GM12892 (cell line): ENCODE results near the gene DAW1.

Experiments
- POLR2AphosphoS5 ChIP-seq: IDR thresholded peaks from 2 replicates; pipeline ENCODE4 v1.6.1; 2011; ENCODE audit warnings: low read depth, low read length, control low read depth
- TAF1 ChIP-seq: IDR thresholded peaks from 2 replicates; pipeline ENCODE4 v1.6.1; 2011; ENCODE audit warnings: low read depth, mild to moderate bottlenecking, control low read depth, low read length, borderline replicate concordance

DNA sequence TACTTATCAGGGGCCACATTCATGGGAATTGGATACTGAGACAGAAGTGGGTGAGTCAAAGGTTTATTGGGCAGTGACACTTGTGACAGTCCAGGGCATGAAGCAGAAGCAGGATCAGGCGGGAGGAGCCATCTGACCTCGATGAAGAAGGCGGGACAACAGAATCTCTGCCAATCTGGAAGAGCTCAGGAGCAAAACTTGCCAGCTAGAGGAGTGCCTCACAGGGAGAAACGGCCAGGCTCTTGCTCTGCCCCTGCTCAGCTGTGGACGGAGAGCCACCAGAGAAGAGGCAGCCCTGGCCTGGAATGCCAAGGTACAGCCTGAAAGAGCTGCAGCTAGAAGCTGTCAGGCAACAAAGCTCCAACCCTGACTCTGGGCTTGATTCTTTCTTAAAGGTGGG, 16.9 kb downstream of the DAW1 start:
- TF ChIP-seq TAF1 (no peak), POLR2AphosphoS5 (no peak)
